Measurements from ENCODE around the gene LRIG1.

- TF ChIP-seq CTCF (IDR thresholded peaks at IDR 0.05) (no peak), POLR2A (IDR thresholded peaks at IDR 0.05) (no peak)
These were observed 2.2 kb upstream of the LRIG1 start for GRCh38 chr3:66502981-66503380.

Measured in upper lobe of left lung (tissue), 4 donors.